Measurements from ENCODE around the gene ADAMTSL4. TPM values are rescaled to one million over a fixed set of nuclear protein-coding genes. Genes with fewer than 3 reads are reported as not detected.

The ADAMTSL4 gene
- total and polyA plus RNA-seq, 9 of the 15 experiments (the other 6 are each of a cell fraction or from before 2014, with no cell fraction given), result 12.7 to 212 (median 35.6) TPM

GRCh38 chr1:150545486-150546032 lies 3.6 kb upstream of the ADAMTSL4 start (continued):
- TF ChIP-seq BCOR (IDR thresholded peaks at IDR 0.05), result peak; percentile 48; the same call in 1 of the 2 replicates
- 0 out of 2 replicates have a peak, but pooled peaks have one; percentile 33 for TF ChIP-seq MAFG (tag; conservative IDR thresholded peaks at IDR 0.05)
- TF ChIP-seq, protein P1, sequence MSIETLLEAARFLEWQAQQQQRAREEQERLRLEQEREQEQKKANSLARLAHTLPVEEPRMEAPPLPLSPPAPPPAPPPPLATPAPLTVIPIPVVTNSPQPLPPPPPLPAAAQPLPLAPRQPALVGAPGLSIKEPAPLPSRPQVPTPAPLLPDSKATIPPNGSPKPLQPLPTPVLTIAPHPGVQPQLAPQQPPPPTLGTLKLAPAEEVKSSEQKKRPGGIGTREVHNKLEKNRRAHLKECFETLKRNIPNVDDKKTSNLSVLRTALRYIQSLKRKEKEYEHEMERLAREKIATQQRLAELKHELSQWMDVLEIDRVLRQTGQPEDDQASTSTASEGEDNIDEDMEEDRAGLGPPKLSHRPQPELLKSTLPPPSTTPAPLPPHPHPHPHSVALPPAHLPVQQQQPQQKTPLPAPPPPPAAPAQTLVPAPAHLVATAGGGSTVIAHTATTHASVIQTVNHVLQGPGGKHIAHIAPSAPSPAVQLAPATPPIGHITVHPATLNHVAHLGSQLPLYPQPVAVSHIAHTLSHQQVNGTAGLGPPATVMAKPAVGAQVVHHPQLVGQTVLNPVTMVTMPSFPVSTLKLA (conservative IDR thresholded peaks at IDR 0.05), result peak; percentile 47 to 76; a peak in 1 of 4 replicates
- 0 out of 2 replicates have a peak, but pooled peaks have one; percentile 18 for TF ChIP-seq RBFOX2 (IDR thresholded peaks at IDR 0.05; ENCODE audit: low read depth, low read length)
- TF ChIP-seq TAF9B (IDR thresholded peaks at IDR 0.05; ENCODE audit: partially characterized antibody), result peak; percentile 67
- TF ChIP-seq TBL1XR1 (IDR thresholded peaks at IDR 0.05; ENCODE audit: low read length in 2 of 2), result peak; percentile 86 to 97
- peak; percentile 94 for TF ChIP-seq GATAD2B (IDR thresholded peaks at IDR 0.05; ENCODE audit: borderline replicate concordance)
- TF ChIP-seq KLF10 (CRISPR knock-in tag; IDR thresholded peaks at IDR 0.05), result no peak
- no peak for TF ChIP-seq ZNF778 (CRISPR knock-in tag; IDR thresholded peaks at IDR 0.05)
- TF ChIP-seq C11orf30 (IDR thresholded peaks at IDR 0.05; ENCODE audit: low read depth), result peak; percentile 18; the same call in 1 of the 2 replicates
- TF ChIP-seq, protein P2, sequence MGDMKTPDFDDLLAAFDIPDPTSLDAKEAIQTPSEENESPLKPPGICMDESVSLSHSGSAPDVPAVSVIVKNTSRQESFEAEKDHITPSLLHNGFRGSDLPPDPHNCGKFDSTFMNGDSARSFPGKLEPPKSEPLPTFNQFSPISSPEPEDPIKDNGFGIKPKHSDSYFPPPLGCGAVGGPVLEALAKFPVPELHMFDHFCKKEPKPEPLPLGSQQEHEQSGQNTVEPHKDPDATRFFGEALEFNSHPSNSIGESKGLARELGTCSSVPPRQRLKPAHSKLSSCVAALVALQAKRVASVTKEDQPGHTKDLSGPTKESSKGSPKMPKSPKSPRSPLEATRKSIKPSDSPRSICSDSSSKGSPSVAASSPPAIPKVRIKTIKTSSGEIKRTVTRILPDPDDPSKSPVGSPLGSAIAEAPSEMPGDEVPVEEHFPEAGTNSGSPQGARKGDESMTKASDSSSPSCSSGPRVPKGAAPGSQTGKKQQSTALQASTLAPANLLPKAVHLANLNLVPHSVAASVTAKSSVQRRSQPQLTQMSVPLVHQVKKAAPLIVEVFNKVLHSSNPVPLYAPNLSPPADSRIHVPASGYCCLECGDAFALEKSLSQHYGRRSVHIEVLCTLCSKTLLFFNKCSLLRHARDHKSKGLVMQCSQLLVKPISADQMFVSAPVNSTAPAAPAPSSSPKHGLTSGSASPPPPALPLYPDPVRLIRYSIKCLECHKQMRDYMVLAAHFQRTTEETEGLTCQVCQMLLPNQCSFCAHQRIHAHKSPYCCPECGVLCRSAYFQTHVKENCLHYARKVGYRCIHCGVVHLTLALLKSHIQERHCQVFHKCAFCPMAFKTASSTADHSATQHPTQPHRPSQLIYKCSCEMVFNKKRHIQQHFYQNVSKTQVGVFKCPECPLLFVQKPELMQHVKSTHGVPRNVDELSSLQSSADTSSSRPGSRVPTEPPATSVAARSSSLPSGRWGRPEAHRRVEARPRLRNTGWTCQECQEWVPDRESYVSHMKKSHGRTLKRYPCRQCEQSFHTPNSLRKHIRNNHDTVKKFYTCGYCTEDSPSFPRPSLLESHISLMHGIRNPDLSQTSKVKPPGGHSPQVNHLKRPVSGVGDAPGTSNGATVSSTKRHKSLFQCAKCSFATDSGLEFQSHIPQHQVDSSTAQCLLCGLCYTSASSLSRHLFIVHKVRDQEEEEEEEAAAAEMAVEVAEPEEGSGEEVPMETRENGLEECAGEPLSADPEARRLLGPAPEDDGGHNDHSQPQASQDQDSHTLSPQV (IDR thresholded peaks at IDR 0.05), result peak; percentile 59; the same call in 1 of the 2 replicates
- peak; percentile 85 for TF ChIP-seq MBD2 (IDR thresholded peaks at IDR 0.05; ENCODE audit: borderline replicate concordance, low read depth)
- TF ChIP-seq ELF4 (CRISPR knock-in tag; IDR thresholded peaks at IDR 0.05), result no peak
- peak; percentile 73; the same call in 1 of the 2 replicates for TF ChIP-seq ZNF395 (CRISPR knock-in tag; IDR thresholded peaks at IDR 0.05)
- TF ChIP-seq ETV6 (IDR thresholded peaks at IDR 0.05; ENCODE audit: borderline replicate concordance in 1 of 2, low read depth in 2 of 2, low read length in 1 of 2), result 0 out of 4 replicates have a peak, but pooled peaks of 1 of the 2 experiments have one; percentile 39
- no peak for TF ChIP-seq ETV6 (CRISPR knock-in tag; IDR thresholded peaks at IDR 0.05; ENCODE audit: borderline replicate concordance)
- TF ChIP-seq MYC (IDR thresholded peaks at IDR 0.05; ENCODE audit: low read depth, low read length), result no peak; the same call in 1 of the 2 replicates
- TF ChIP-seq MYC (CRISPR knock-in tag; IDR thresholded peaks at IDR 0.05; ENCODE audit: borderline replicate concordance, low read depth), result no peak

Data from K562 (cell line).